Loucy (cell line): ENCODE measurements around the gene SPINK4.

ENCODE experiments used
- H2AFZ ChIP-seq: fragments of 200-600 bp; sonication (generic); 2 replicates; pipeline ENCODE4 v1.6.0; 2016; ENCODE audit warnings: antibody characterized with exemption, mild to moderate bottlenecking, low read length, moderate library complexity
- H3F3A ChIP-seq: fragments of 200-600 bp; 2 replicates; pipeline ENCODE4 v1.6.0; 2016; ENCODE audit warnings: antibody characterized with exemption, low read depth, mild to moderate bottlenecking
- H3K27me3 ChIP-seq: fragments of 200-600 bp; sonication (generic); 2 replicates; pipeline ENCODE4 v1.6.1; 2014; ENCODE audit warnings: low read length, mild to moderate bottlenecking; ENCODE audit not compliant: insufficient read depth, poor library complexity, severe bottlenecking
- H3K36me3 ChIP-seq: fragments of 200-600 bp; sonication (generic); 2 replicates; pipeline ENCODE4 v1.6.1; 2016; ENCODE audit warnings: low read length; ENCODE audit not compliant: insufficient read depth
- H3K4me1 ChIP-seq: fragments of 200-600 bp; sonication (generic); 2 replicates; pipeline ENCODE4 v1.5.1; 2014; ENCODE audit warnings: low read length, mild to moderate bottlenecking; ENCODE audit not compliant: insufficient read depth, poor library complexity, severe bottlenecking
- H3K4me2 ChIP-seq: fragments of 200-600 bp; sonication (generic); 2 replicates; pipeline ENCODE4 v1.6.0; 2014; ENCODE audit warnings: antibody characterized with exemption, low read length, low read depth, mild to moderate bottlenecking; ENCODE audit not compliant: poor library complexity, severe bottlenecking
- H3K4me3 ChIP-seq: fragments of 200-600 bp; sonication (generic); 2 replicates; pipeline ENCODE4 v1.5.1; 2014; ENCODE audit warnings: low read length, mild to moderate bottlenecking, mixed read lengths; ENCODE audit not compliant: poor library complexity, severe bottlenecking
- H3K79me2 ChIP-seq: fragments of 200-600 bp; sonication (generic); 2 replicates; pipeline ENCODE4 v1.6.1; 2014; ENCODE audit warnings: low read length; ENCODE audit not compliant: insufficient read depth
- H3K9ac ChIP-seq: fragments of 200-600 bp; sonication (generic); 2 replicates; pipeline ENCODE4 v1.6.0; 2014; ENCODE audit warnings: mild to moderate bottlenecking, low read depth, low read length, moderate library complexity; ENCODE audit not compliant: poor library complexity, severe bottlenecking
- H3K9me2 ChIP-seq: fragments of 200-600 bp; sonication (generic); replicated peaks from 2 replicates; pipeline ENCODE4 v1.6.1; 2016; ENCODE audit warnings: low read depth, low read length, mixed read lengths
- H3K9me3 ChIP-seq: fragments of 200-600 bp; sonication (generic); 2 replicates; pipeline ENCODE4 v1.6.1; 2014; ENCODE audit warnings: mild to moderate bottlenecking, antibody characterized with exemption, low read length, low read depth; ENCODE audit not compliant: insufficient read depth
- H4K20me1 ChIP-seq: fragments of 200-600 bp; sonication (generic); 2 replicates; pipeline ENCODE4 v1.6.0; 2014; ENCODE audit warnings: antibody characterized with exemption, low read length, mild to moderate bottlenecking; ENCODE audit not compliant: insufficient read depth, poor library complexity, severe bottlenecking
- EZH2phosphoT487 ChIP-seq: fragments of 200-600 bp; IDR thresholded peaks from 2 replicates; pipeline ENCODE4 v1.6.1; 2018; ENCODE audit warnings: antibody characterized with exemption, mild to moderate bottlenecking, moderate library complexity, borderline replicate concordance
- TF ChIP-seq, protein P1 (sequence below): fragments of 200-600 bp; sonication (generic); conservative IDR thresholded peaks from 2 replicates; pipeline ENCODE4 v1.5.1; 2014; ENCODE audit warnings: mild to moderate bottlenecking, antibody characterized with exemption, low read length

The SPINK4 gene

DNA sequence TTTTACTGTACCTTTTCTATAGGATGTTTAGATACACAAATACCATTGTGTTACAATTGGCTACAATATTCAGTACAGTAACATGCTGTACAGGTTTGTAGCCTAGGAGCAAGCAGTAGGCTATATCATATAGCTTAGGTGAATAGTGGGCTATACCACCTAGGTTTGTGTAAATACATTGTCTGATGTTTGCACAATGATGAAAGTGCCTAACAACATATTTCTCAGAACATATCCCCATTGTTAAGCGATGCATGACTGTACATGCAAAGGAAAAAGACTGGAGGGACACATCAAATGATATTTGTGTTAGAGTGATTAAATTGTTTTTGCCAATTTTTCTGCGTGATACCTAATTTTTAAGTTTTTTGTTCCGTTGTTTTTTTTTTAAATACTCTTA, 30.2 kb downstream of the SPINK4 start:
- Histone ChIP-seq H3K36me3 (peaks cover 38% of the 10 kb centered on the region; the same call in 1 of the 2 replicates), H3K79me2 (peaks cover 38% of the 10 kb centered on the region)

DNA sequence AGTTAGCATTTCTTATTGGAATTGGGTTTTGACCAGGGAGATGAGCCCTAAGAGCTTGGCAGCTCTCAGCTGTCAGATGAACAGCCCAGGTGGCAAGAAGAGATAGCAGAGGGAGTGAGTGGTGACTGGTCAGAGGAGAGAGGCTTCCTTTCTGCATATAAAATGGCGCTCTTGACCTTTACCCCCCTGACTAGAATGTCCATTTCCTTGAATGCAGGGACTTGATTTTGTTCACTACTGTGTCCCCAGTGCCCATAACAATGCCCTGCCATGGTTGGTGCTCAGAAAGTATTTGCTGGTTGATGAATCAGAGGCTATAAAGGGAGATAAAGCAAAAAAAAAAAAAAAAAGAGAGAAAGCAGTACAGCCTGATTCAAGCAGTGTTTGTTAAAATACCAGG, 32.1 kb downstream of the SPINK4 start:
- H3K4me2 ChIP-seq, result no peak overlapping the region
- H3K79me2 ChIP-seq, result peaks cover 19% of the 10 kb centered on the region
- no peak overlapping the region for H2AFZ ChIP-seq
- no peak for TF ChIP-seq EZH2phosphoT487
- TF ChIP-seq, protein P1, sequence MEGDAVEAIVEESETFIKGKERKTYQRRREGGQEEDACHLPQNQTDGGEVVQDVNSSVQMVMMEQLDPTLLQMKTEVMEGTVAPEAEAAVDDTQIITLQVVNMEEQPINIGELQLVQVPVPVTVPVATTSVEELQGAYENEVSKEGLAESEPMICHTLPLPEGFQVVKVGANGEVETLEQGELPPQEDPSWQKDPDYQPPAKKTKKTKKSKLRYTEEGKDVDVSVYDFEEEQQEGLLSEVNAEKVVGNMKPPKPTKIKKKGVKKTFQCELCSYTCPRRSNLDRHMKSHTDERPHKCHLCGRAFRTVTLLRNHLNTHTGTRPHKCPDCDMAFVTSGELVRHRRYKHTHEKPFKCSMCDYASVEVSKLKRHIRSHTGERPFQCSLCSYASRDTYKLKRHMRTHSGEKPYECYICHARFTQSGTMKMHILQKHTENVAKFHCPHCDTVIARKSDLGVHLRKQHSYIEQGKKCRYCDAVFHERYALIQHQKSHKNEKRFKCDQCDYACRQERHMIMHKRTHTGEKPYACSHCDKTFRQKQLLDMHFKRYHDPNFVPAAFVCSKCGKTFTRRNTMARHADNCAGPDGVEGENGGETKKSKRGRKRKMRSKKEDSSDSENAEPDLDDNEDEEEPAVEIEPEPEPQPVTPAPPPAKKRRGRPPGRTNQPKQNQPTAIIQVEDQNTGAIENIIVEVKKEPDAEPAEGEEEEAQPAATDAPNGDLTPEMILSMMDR, result no peak
- H3K9ac ChIP-seq, result no peak overlapping the region
- H3F3A ChIP-seq, result no peaks in the 10 kb centered on the region
- no peaks in the 10 kb centered on the region for H3K9me3 ChIP-seq
- H3K36me3 ChIP-seq, result peaks cover 55% of the 10 kb centered on the region; the same call in 1 of the 2 replicates
- peaks cover 5% of the 10 kb centered on the region for H3K4me1 ChIP-seq
- no peak overlapping the region for H3K4me3 ChIP-seq
- peaks cover 3% of the 10 kb centered on the region for H4K20me1 ChIP-seq
- H3K9me2 ChIP-seq, result no peaks in the 10 kb centered on the region
- H3K27me3 ChIP-seq, result no peaks in the 10 kb centered on the region

More for the DNA sequence above, 30.2 kb downstream of the SPINK4 start:
- no peak overlapping the region for H2AFZ ChIP-seq
- no peak overlapping the region for H3K4me2 ChIP-seq
- peaks cover 10% of the 10 kb centered on the region for H4K20me1 ChIP-seq
- no peaks in the 10 kb centered on the region for H3K9me3 ChIP-seq
- H3K4me1 ChIP-seq, result peaks cover 22% of the 10 kb centered on the region
- no peaks in the 10 kb centered on the region for H3F3A ChIP-seq
- no peaks in the 10 kb centered on the region for H3K27me3 ChIP-seq
- H3K9me2 ChIP-seq, result no peaks in the 10 kb centered on the region
- no peak overlapping the region for H3K4me3 ChIP-seq
- no peak overlapping the region for H3K9ac ChIP-seq
- TF ChIP-seq, protein P1, result no peak
- TF ChIP-seq EZH2phosphoT487, result no peak

DNA sequence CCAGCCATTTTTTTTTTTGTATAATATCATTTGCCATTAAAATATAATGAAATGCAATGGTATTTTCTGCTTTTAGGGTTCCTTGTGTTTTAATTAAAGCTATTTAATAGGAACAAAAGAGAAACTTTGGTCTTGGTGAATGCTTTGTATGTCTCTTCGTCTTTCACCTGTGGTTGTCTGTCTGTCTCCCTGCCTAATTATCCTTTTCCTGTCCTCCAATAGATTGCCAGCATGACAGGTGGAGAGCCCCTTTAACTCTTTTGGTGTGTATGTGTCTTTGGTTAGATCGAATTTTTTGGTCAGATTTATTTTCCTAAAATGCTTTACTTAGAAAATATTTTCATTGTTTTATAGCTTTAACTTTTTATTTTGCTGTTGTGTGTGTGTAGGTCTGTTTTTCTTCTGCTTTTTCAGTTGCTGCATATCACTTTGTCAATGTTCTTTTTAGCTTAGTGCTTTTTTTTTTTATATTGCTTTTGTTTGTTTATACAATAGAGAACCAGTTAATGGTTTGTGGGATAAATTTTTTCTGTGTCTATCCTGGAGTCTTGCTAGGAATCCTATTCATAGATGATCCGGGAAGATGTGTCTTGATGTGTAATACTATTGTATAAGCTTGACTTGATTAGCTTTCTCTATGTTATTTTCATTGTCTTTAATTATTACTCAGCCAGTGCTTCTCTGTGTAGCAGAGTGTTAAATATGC, 33.5 kb downstream of the SPINK4 start:
- H3K36me3 ChIP-seq, result peaks cover 69% of the 10 kb centered on the region; the same call in 1 of the 2 replicates
- H3K9me3 ChIP-seq, result no peaks in the 10 kb centered on the region
- no peaks in the 10 kb centered on the region for H3K9me2 ChIP-seq
- no peaks in the 10 kb centered on the region for H3K4me1 ChIP-seq
- no peak for TF ChIP-seq EZH2phosphoT487
- TF ChIP-seq, protein P1, result no peak
- no peaks in the 10 kb centered on the region for H3K27me3 ChIP-seq
- H3F3A ChIP-seq, result no peaks in the 10 kb centered on the region
- H3K9ac ChIP-seq, result peak overlapping the region; percentile 1
- H3K4me3 ChIP-seq, result no peak overlapping the region
- H2AFZ ChIP-seq, result no peak overlapping the region
- H3K4me2 ChIP-seq, result peak overlapping the region; percentile 20
- peaks cover 6% of the 10 kb centered on the region; the same call in 1 of the 2 replicates for H3K79me2 ChIP-seq
- H4K20me1 ChIP-seq, result no peaks in the 10 kb centered on the region
